ENCODE results near the gene ABCF3. TPM values are rescaled to one million over a fixed set of nuclear protein-coding genes. Genes with fewer than 3 reads are reported as not detected.

ABCF3 gene
- total RNA-seq, 4 donors from 2014 or later = 58.6 to 286 (median 133) TPM

GRCh38 chr3:184155644-184156521 is 30.1 kb upstream of the ABCF3 start:
- DNase-seq = peak; percentile 49
- intact Hi-C loops (cut with DNase I; ENCODE audit: low total_unique reads) = no loop called here

GRCh38 chr3:184156522-184156955 is 29.5 kb upstream of the ABCF3 start:
- Histone ChIP-seq H3K27me3 (no peaks in the 10 kb centered on the region), H3K4me3 (peak overlapping the region; percentile 58 to 93 (median 88)), H3K9me3 (no peaks in the 10 kb centered on the region), H3K27ac (peak overlapping the region; percentile 91 to 98 (median 93)), H3K4me1 (peaks cover 20 to 54% (median 34%) of the 10 kb centered on the region in 4 donors), H3K36me3 (no peaks in the 10 kb centered on the region)
- peak; percentile 46 for DNase-seq
- no peak for TF ChIP-seq POLR2A (IDR thresholded peaks at IDR 0.05)
- TF ChIP-seq POLR2AphosphoS5 (IDR thresholded peaks at IDR 0.05) = no peak
- TF ChIP-seq EP300 (IDR thresholded peaks at IDR 0.05; ENCODE audit: low read depth) = no peak
- TF ChIP-seq CTCF (IDR thresholded peaks at IDR 0.05) = no peak
- 0% methylated on average over 6 of the region's 6 CpGs; no CpG with 5 or more reads in 1 of the 2 donors for whole genome bisulfite sequencing, 2 donors (ENCODE audit: low coverage in 1 of 2)
- in situ Hi-C loops (cut with MboI; ENCODE audit: low pct_ligation_motif_present in 1 of 4, low pct_unique_long_range_greater_than_20kb in 1 of 4, low sequenced_read_pairs in 3 of 4) (no loop called here), intact Hi-C loops (cut with DNase I; ENCODE audit: low total_unique reads) (no loop called here)

More at GRCh38 chr3:184155644-184156521, 30.1 kb upstream of the ABCF3 start:
- in situ Hi-C loops (cut with MboI; ENCODE audit: low pct_ligation_motif_present in 1 of 4, low pct_unique_long_range_greater_than_20kb in 1 of 4, low sequenced_read_pairs in 3 of 4) = no loop called here
- Histone ChIP-seq H3K27ac (peak overlapping the region; percentile 91 to 98 (median 93)), H3K27me3 (no peaks in the 10 kb centered on the region), H3K4me3 (peak overlapping the region; percentile 58 to 93 (median 88)), H3K4me1 (peaks cover 19 to 51% (median 34%) of the 10 kb centered on the region in 4 donors), H3K36me3 (no peaks in the 10 kb centered on the region), H3K9me3 (no peaks in the 10 kb centered on the region)
- WGBS, 2 donors (ENCODE audit: low coverage in 1 of 2) = 0% methylated on average over 44 of the region's 47 CpGs; no CpG with 5 or more reads in 1 of the 2 donors
- TF ChIP-seq EP300 (IDR thresholded peaks at IDR 0.05; ENCODE audit: low read depth) (no peak), POLR2A (IDR thresholded peaks at IDR 0.05) (no peak), CTCF (IDR thresholded peaks at IDR 0.05) (no peak), POLR2AphosphoS5 (IDR thresholded peaks at IDR 0.05) (no peak)

- Histone ChIP-seq H3K4me3 (peak overlapping the region; percentile 58 to 93 (median 88)), H3K9me3 (no peaks in the 10 kb centered on the region), H3K27me3 (no peaks in the 10 kb centered on the region), H3K4me1 (peaks cover 20 to 61% (median 37%) of the 10 kb centered on the region in 4 donors), H3K27ac (peak overlapping the region; percentile 91 to 98 (median 93)), H3K36me3 (no peaks in the 10 kb centered on the region)
- intact Hi-C loops (cut with DNase I; ENCODE audit: low total_unique reads) (no loop called here), in situ Hi-C loops (cut with MboI; ENCODE audit: low pct_ligation_motif_present in 1 of 4, low pct_unique_long_range_greater_than_20kb in 1 of 4, low sequenced_read_pairs in 3 of 4) (no loop called here)
- TF ChIP-seq EP300 (IDR thresholded peaks at IDR 0.05; ENCODE audit: low read depth) (no peak), POLR2A (IDR thresholded peaks at IDR 0.05) (no peak), POLR2AphosphoS5 (IDR thresholded peaks at IDR 0.05) (no peak), CTCF (IDR thresholded peaks at IDR 0.05) (no peak)
- DNase-seq = no peak
These were observed 28.8 kb upstream of the ABCF3 start for GRCh38 chr3:184157206-184157605.

GRCh38 chr3:184158404-184158803 is 27.6 kb upstream of the ABCF3 start:
- WGBS, 2 donors (ENCODE audit: low coverage in 1 of 2) = 75 to 82% methylated on average over 4 of the region's 4 CpGs
- peak overlapping the region; percentile 33 to 98 (median 92) for H3K27ac ChIP-seq
- TF ChIP-seq EP300 (IDR thresholded peaks at IDR 0.05; ENCODE audit: low read depth) (no peak), CTCF (IDR thresholded peaks at IDR 0.05) (no peak), POLR2A (IDR thresholded peaks at IDR 0.05) (no peak), POLR2AphosphoS5 (IDR thresholded peaks at IDR 0.05) (no peak)
- H3K9me3 ChIP-seq = no peaks in the 10 kb centered on the region
- H3K36me3 ChIP-seq = no peaks in the 10 kb centered on the region
- DNase-seq = no peak
- H3K4me1 ChIP-seq = peaks cover 20 to 58% (median 37%) of the 10 kb centered on the region in 4 donors
- intact Hi-C loops (cut with DNase I; ENCODE audit: low total_unique reads) = no loop called here
- H3K27me3 ChIP-seq = no peaks in the 10 kb centered on the region
- H3K4me3 ChIP-seq = no peak overlapping the region
- in situ Hi-C loops (cut with MboI; ENCODE audit: low pct_ligation_motif_present in 1 of 4, low pct_unique_long_range_greater_than_20kb in 1 of 4, low sequenced_read_pairs in 3 of 4) = no loop called here
